T-helper 17 cell (primary cell): ENCODE data around the gene SCUBE1. TPM values are rescaled to one million over a fixed set of nuclear protein-coding genes. Genes with fewer than 3 reads are reported as not detected.
A peak's percentile ranks its signal among the peaks of the same experiment; 100 is the strongest.
"Not testable (repeated sequence)": the region's sequence is repeated elsewhere in the genome, so short reads cannot be mapped to it uniquely, and the experiment has no call there.

ENCODE experiments used
- ATAC-seq: fragments of 150-1000 bp; cut with Tn5 transposase; 2 replicates; pipeline ENCODE4 v1.10.0; 2021; ENCODE audit warnings: mild to moderate bottlenecking, moderate library complexity
- DNase-seq, 3 donors: peaks; one replicate each; pipeline versions ENCODE4 v3.0.0 to v3.0.0-alpha.2; 2020 to 2021
- H3K9me3 ChIP-seq: one replicate; pipeline ENCODE4 v1.7.0; 2013; ENCODE audit warnings: low read length, mild to moderate bottlenecking; ENCODE audit not compliant: control insufficient read depth, poor library complexity, severe bottlenecking
- H3K27ac Mint-ChIP-seq: one replicate; pipeline ENCODE4 v1.8.0; 2022; ENCODE audit warnings: mild to moderate bottlenecking, moderate library complexity, mixed read lengths
- H3K27me3 Mint-ChIP-seq: one replicate; pipeline ENCODE4 v1.8.0; 2022; ENCODE audit warnings: mixed read lengths
- H3K36me3 Mint-ChIP-seq: one replicate; pipeline ENCODE4 v1.8.0; 2022; ENCODE audit warnings: low read depth, mixed read lengths
- H3K4me1 Mint-ChIP-seq: one replicate; pipeline ENCODE4 v1.8.0; 2022; ENCODE audit warnings: mild to moderate bottlenecking, mixed read lengths
- H3K4me3 Mint-ChIP-seq: one replicate; pipeline ENCODE4 v1.8.0; 2022; ENCODE audit warnings: mild to moderate bottlenecking, moderate library complexity, mixed read lengths
- total RNA-seq, 4 donors: library from RNA in 2 of 4; stranded (reverse) in 2 of 4; gene quantifications; one replicate each; pipeline ENCODE4 v1.2.3 and lab custom pipeline; 2022 to 2026

SCUBE1 gene
- total RNA-seq, 2 donors from 2014 or later, result not detected

- Mint-ChIP-seq H3K36me3 (peaks cover 3% of the 10 kb centered on the region), H3K4me3 (no peak overlapping the region), H3K4me1 (peaks cover 17% of the 10 kb centered on the region), H3K27ac (no peak overlapping the region), H3K27me3 (peaks cover 71% of the 10 kb centered on the region)
- no peak for DNase-seq
- H3K9me3 ChIP-seq, result no peaks in the 10 kb centered on the region
- no peak for ATAC-seq
Observed at GRCh38 chr22:43377548-43377895, 34.4 kb upstream of the SCUBE1 start.

DNA sequence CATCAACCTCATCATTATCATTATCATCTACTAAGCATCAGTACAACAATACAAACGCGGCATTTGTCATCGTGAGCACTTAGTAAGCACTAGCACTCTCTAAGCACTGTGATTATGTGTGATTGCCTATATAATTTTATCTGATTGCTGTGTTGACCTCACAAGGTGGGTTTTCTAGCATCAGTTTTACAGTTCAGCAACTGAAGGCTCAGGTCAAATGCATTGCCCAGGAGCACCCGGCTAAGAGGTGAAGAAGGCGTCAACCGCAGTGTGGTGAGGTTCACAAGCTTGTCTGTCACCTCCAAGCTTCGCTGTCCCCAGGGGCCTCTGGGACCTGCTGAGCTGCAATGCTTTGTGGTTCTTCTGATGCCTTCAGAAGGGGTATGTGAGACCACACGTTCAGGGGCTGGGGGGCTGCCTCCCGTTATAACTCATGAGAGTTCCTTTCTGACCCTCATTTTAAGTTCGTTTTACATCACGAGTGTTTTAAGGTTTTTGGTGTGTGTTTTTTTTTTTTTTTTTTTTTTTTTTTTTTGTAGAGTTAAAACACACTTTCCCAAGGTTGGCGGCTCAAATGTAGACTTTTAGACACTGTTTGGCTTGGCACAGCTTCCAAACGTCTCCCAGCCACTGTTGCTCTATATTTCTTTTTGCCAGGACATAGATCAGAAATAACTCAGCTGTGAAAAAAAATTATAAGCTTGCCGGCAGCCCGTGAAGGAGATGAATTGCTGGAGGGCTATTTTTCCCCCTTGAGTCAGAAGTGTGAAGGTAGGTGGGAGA lies 33.8 kb upstream of the SCUBE1 start:
- Mint-ChIP-seq H3K4me1 (peaks cover 17% of the 10 kb centered on the region), H3K4me3 (no peak overlapping the region), H3K27ac (no peak overlapping the region), H3K27me3 (peaks cover 74% of the 10 kb centered on the region), H3K36me3 (peaks cover 3% of the 10 kb centered on the region)
- no peaks in the 10 kb centered on the region for H3K9me3 ChIP-seq
- ATAC-seq (peak; percentile 56), DNase-seq (no peak)

- no peak overlapping the region for H3K4me3 Mint-ChIP-seq
- H3K27ac Mint-ChIP-seq, result no peak overlapping the region
- peaks cover 84% of the 10 kb centered on the region for H3K27me3 Mint-ChIP-seq
- no peak for DNase-seq
- H3K9me3 ChIP-seq, result no peaks in the 10 kb centered on the region
- peaks cover 14% of the 10 kb centered on the region for H3K4me1 Mint-ChIP-seq
- H3K36me3 Mint-ChIP-seq, result peaks cover 5% of the 10 kb centered on the region
- no peak for ATAC-seq
Observed at GRCh38 chr22:43375951-43376455, 32.8 kb upstream of the SCUBE1 start.

DNA sequence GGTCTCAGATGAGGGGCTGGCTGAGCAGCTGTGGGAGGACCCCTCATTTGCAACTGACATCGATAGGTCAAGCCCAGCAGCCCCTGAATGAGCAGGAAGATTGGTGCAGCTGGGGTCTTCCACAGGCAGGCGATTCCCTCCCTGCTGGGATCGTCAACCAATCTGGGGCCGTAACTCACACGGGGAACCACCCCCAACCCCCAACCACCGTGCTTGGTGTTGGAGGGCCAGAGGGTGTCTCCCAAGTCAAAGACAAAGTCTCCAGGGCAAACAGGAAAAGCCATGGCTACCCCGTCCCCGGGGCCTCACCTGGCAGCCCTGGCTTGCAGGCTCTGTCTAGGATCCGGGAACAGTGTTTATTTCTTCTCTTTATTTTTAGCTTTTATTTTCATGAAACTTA lies 26.9 kb upstream of the SCUBE1 start:
- peaks cover 72% of the 10 kb centered on the region for H3K27me3 Mint-ChIP-seq
- H3K4me1 Mint-ChIP-seq, result peaks cover 2% of the 10 kb centered on the region
- H3K9me3 ChIP-seq, result no peaks in the 10 kb centered on the region
- no peak for ATAC-seq
- H3K27ac Mint-ChIP-seq, result no peak overlapping the region
- peaks cover 5% of the 10 kb centered on the region for H3K36me3 Mint-ChIP-seq
- H3K4me3 Mint-ChIP-seq, result no peak overlapping the region
- no peak for DNase-seq

DNA sequence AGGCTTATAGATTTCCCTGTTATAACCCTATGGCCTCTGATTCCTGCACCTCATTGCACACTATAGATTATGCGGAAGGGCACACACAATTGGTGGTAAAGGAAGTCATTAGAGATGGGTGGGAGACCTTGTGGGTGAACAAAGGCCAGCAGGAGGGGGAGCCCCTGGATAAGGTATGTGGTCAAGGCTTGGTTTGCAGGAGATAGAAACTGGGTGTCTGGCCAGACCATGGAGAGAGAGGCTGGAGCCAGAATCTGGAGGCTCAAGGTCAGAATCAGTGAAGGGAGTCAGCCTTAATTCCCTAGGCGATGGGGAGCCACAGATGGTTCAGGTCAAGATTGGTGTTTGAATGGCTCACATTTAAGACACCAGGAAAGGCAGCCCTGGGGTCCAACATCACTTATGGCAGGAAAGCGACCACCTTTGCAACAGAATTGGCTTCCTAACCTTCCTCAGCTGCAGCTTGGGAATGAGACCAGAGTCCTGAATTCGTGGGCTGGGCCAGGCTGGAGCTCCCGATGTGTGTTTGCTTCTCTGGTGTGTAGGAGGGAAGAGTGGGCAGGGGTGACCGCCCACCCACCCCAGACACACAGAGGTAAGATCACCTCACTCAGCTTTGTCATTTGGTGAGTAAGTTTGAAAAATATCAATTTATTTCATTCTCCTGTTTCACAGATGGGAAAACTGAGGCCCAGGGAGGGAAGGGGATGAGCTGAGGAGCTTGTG lies 22.7 kb upstream of the SCUBE1 start:
- ATAC-seq (no peak), DNase-seq (no peak)
- H3K4me1 Mint-ChIP-seq, result no peaks in the 10 kb centered on the region
- H3K27ac Mint-ChIP-seq, result no peak overlapping the region
- no peaks in the 10 kb centered on the region for H3K36me3 Mint-ChIP-seq
- no peaks in the 10 kb centered on the region for H3K9me3 ChIP-seq
- no peak overlapping the region for H3K4me3 Mint-ChIP-seq
- peaks cover 44% of the 10 kb centered on the region for H3K27me3 Mint-ChIP-seq

DNA sequence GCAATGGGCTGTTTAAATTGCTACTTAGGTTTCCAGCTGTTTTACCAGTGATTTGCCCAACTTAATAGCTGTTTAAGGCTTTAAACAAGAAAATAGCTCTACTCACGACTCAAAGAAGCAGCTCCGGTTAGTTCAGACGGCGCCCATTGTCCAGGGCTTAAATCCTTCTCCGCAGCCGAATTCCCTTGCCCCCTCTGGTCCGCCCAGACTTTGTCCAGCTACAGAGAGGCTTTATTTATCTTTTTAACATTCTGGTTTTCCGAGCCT lies 20.9 kb upstream of the SCUBE1 start:
- ATAC-seq, result no peak
- Mint-ChIP-seq H3K4me3 (no peak overlapping the region), H3K4me1 (no peaks in the 10 kb centered on the region), H3K27me3 (peaks cover 38% of the 10 kb centered on the region), H3K27ac (no peak overlapping the region), H3K36me3 (peaks cover 3% of the 10 kb centered on the region)
- H3K9me3 ChIP-seq, result no peaks in the 10 kb centered on the region
- DNase-seq, result no peak

GRCh38 chr22:43363315-43364168 lies 20.4 kb upstream of the SCUBE1 start:
- Mint-ChIP-seq H3K36me3 (peaks cover 3% of the 10 kb centered on the region), H3K4me1 (no peaks in the 10 kb centered on the region), H3K4me3 (no peak overlapping the region), H3K27me3 (peaks cover 33% of the 10 kb centered on the region), H3K27ac (no peak overlapping the region)
- no peak for ATAC-seq
- no peaks in the 10 kb centered on the region for H3K9me3 ChIP-seq
- DNase-seq, result no peak

- no peaks in the 10 kb centered on the region for H3K9me3 ChIP-seq
- Mint-ChIP-seq H3K27me3 (peaks cover 34% of the 10 kb centered on the region), H3K4me3 (no peak overlapping the region), H3K36me3 (peaks cover 3% of the 10 kb centered on the region), H3K4me1 (no peaks in the 10 kb centered on the region), H3K27ac (no peak overlapping the region)
- DNase-seq, result no peak
- no peak for ATAC-seq
Observed at GRCh38 chr22:43360576-43360975, 17.4 kb upstream of the SCUBE1 start.

- Mint-ChIP-seq H3K4me3 (no peak overlapping the region), H3K36me3 (peaks cover 3% of the 10 kb centered on the region), H3K4me1 (no peaks in the 10 kb centered on the region), H3K27me3 (peaks cover 30% of the 10 kb centered on the region), H3K27ac (no peak overlapping the region)
- no peak for ATAC-seq
- H3K9me3 ChIP-seq, result no peaks in the 10 kb centered on the region
- no peak for DNase-seq
Observed at GRCh38 chr22:43356881-43357280, 13.7 kb upstream of the SCUBE1 start.

DNA sequence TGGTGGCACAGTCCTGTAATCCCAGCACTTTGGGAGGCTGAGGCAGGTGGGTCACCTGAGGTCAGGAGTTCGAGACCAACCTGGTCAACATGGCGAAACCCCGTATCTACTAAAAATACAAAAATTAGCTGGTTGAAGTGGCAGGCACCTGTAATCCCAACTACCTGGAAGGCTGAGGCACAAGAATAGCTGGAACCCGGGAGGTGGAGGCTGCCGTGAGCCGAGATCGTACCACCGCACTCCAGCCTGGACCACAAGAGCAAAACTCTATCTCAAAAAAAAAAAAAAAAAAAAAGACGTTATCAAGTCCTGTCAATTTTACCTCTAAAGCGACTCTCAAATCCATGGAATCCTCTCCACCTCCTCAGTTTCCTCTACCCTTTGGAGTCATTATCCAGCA lies 12.5 kb upstream of the SCUBE1 start:
- H3K9me3 ChIP-seq, H3K4me3 Mint-ChIP-seq, H3K27ac Mint-ChIP-seq, DNase-seq, H3K36me3 Mint-ChIP-seq, ATAC-seq, H3K4me1 Mint-ChIP-seq: not testable (repeated sequence)
- H3K27me3 Mint-ChIP-seq, result peaks cover 27% of the 10 kb centered on the region

DNA sequence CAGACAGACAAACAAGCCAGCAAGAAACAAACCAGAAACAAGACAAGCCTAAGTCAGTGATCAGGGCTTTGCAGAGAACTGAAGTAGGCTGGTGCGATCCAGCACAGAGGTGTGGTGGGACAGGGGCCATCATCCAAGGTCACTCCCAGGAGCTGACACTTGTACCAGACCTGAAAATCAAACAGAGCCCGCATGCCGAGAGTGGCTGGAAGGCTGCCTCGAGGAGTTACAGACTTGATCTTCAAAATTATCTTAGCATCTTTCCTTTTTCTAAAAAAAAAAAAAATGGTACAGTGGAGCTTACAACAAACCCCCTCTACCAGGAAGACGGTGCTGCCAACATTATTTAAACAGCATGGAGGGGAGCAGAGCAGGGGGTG lies 8.8 kb upstream of the SCUBE1 start:
- Mint-ChIP-seq H3K4me1 (no peaks in the 10 kb centered on the region), H3K36me3 (peaks cover 7% of the 10 kb centered on the region), H3K4me3 (no peak overlapping the region), H3K27ac (no peak overlapping the region), H3K27me3 (peaks cover 43% of the 10 kb centered on the region)
- DNase-seq (no peak), ATAC-seq (no peak)
- H3K9me3 ChIP-seq, result no peaks in the 10 kb centered on the region

DNA sequence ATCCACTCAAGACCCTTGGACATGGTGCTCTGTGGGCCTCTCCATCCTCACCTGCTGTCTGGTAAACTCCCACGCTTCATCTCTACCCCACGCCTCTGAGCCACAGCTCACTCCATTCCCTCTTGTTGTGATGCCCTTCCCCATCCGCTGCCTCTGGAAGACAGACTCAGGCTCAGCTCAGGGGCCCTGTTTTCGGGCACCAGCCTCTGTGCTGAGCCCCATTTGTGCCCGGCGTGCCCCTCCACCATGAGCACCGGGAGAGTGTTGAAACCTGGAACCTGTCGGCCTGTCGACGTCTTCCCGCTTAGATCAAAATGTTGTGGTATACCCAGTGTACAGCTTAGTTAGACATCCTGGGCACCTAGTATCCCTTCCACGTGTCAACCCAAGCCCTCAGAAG lies 6.5 kb upstream of the SCUBE1 start:
- H3K9me3 ChIP-seq, result no peaks in the 10 kb centered on the region
- Mint-ChIP-seq H3K4me1 (peaks cover 2% of the 10 kb centered on the region), H3K27me3 (peaks cover 51% of the 10 kb centered on the region), H3K36me3 (peaks cover 7% of the 10 kb centered on the region), H3K4me3 (no peak overlapping the region), H3K27ac (no peak overlapping the region)
- no peak for ATAC-seq
- no peak for DNase-seq

DNA sequence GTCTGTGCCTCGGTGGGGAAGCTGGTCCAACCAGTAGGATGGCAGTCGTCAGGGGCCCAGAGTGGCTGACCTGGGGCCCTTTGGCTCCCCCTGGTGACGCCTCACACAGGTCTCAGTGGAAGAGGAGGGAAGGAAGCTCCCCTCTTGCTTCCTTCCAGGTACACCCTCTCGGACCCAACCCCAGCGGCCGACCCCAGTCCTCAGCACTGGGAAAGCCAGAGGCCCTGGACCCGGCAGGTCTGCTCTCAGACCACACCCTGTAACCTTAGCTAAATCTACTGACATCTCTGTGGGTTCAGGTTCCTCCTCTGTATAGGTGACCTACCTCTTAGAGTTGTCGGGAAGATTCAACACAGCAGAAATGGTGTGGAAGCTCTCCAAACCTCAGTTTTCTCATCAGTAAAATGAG lies 3.4 kb upstream of the SCUBE1 start:
- H3K4me1 Mint-ChIP-seq, result peaks cover 6% of the 10 kb centered on the region
- no peak overlapping the region for H3K27ac Mint-ChIP-seq
- H3K27me3 Mint-ChIP-seq, result peaks cover 63% of the 10 kb centered on the region
- ATAC-seq, result peak; percentile 70
- peak; percentile 44 to 58 (median 57) for DNase-seq
- H3K9me3 ChIP-seq, result no peaks in the 10 kb centered on the region
- H3K4me3 Mint-ChIP-seq, result no peak overlapping the region
- H3K36me3 Mint-ChIP-seq, result peaks cover 13% of the 10 kb centered on the region
